ENCODE data around the gene BABAM2. TPM values are rescaled to one million over a fixed set of nuclear protein-coding genes. Genes with fewer than 3 reads are reported as not detected.

Gene BABAM2
- total RNA-seq, 2 experiments from 2014 or later = 19.7 to 33.2 TPM

- H3K4me1 ChIP-seq (ENCODE audit: insufficient read depth, low read length, poor library complexity, severe bottlenecking) = no peaks in the 10 kb centered on the region
- H3K79me2 ChIP-seq (ENCODE audit: insufficient read depth, low read depth, low read length) = no peaks in the 10 kb centered on the region
- no peak overlapping the region for H3K27ac ChIP-seq (ENCODE audit: low read depth, low read length, poor library complexity, severe bottlenecking)
- no peak overlapping the region for H3K4me3 ChIP-seq (ENCODE audit: low read depth, low read length, poor library complexity, severe bottlenecking)
- no peaks in the 10 kb centered on the region for H3K36me3 ChIP-seq (ENCODE audit: insufficient read depth, low read length)
- peak overlapping the region; percentile 32; the same call in 1 of the 2 replicates for H3K4me2 ChIP-seq (ENCODE audit: low read length)
- TF ChIP-seq, protein P1, sequence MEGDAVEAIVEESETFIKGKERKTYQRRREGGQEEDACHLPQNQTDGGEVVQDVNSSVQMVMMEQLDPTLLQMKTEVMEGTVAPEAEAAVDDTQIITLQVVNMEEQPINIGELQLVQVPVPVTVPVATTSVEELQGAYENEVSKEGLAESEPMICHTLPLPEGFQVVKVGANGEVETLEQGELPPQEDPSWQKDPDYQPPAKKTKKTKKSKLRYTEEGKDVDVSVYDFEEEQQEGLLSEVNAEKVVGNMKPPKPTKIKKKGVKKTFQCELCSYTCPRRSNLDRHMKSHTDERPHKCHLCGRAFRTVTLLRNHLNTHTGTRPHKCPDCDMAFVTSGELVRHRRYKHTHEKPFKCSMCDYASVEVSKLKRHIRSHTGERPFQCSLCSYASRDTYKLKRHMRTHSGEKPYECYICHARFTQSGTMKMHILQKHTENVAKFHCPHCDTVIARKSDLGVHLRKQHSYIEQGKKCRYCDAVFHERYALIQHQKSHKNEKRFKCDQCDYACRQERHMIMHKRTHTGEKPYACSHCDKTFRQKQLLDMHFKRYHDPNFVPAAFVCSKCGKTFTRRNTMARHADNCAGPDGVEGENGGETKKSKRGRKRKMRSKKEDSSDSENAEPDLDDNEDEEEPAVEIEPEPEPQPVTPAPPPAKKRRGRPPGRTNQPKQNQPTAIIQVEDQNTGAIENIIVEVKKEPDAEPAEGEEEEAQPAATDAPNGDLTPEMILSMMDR (conservative IDR thresholded peaks at IDR 0.05; ENCODE audit: low read length) = no peak
- no peak for TF ChIP-seq EZH2phosphoT487 (IDR thresholded peaks at IDR 0.05; ENCODE audit: borderline replicate concordance, low read depth, low read length)
- no peaks in the 10 kb centered on the region for H4K20me1 ChIP-seq (ENCODE audit: insufficient read depth, low read length)
- H3K9me2 ChIP-seq (ENCODE audit: insufficient read depth, low read length) = no peaks in the 10 kb centered on the region
- no peaks in the 10 kb centered on the region for H3K9me3 ChIP-seq (ENCODE audit: low read length)
- peak; percentile 7 for DNase-seq (ENCODE audit: low spot score)
- intact Hi-C loops (cut with micrococcal nuclease; ENCODE audit: unreplicated experiment) = no loop called here
- ChIA-PET POLR2A (no interaction called here), CTCF (ENCODE audit: unreplicated experiment) (no interaction called here)
- H2AFZ ChIP-seq (ENCODE audit: low read length) = peak overlapping the region; percentile 50; the same call in 1 of the 2 replicates
- BruUV-seq (replicated peaks) = no TSS peak
Measured at GRCh38 chr2:28359222-28360057, 468.9 kb downstream of the BABAM2 start.

GRCh38 chr2:28360058-28360717 lies 469.7 kb downstream of the BABAM2 start:
- no peaks in the 10 kb centered on the region for H3K36me3 ChIP-seq (ENCODE audit: insufficient read depth, low read length)
- no peak overlapping the region for H3K4me2 ChIP-seq (ENCODE audit: low read length)
- intact Hi-C loops (cut with micrococcal nuclease; ENCODE audit: unreplicated experiment) = no loop called here
- no peak overlapping the region for H3K4me3 ChIP-seq (ENCODE audit: low read depth, low read length, poor library complexity, severe bottlenecking)
- BruUV-seq (replicated peaks) = no TSS peak
- no peak for TF ChIP-seq EZH2phosphoT487 (IDR thresholded peaks at IDR 0.05; ENCODE audit: borderline replicate concordance, low read depth, low read length)
- TF ChIP-seq, protein P1 (conservative IDR thresholded peaks at IDR 0.05; ENCODE audit: low read length) = no peak
- H2AFZ ChIP-seq (ENCODE audit: low read length) = no peak overlapping the region
- H3K27ac ChIP-seq (ENCODE audit: low read depth, low read length, poor library complexity, severe bottlenecking) = no peak overlapping the region
- ChIA-PET CTCF (ENCODE audit: unreplicated experiment) (no interaction called here), POLR2A (no interaction called here)
- no peaks in the 10 kb centered on the region for H3K9me2 ChIP-seq (ENCODE audit: insufficient read depth, low read length)
- H3K79me2 ChIP-seq (ENCODE audit: insufficient read depth, low read depth, low read length) = no peaks in the 10 kb centered on the region
- H3K4me1 ChIP-seq (ENCODE audit: insufficient read depth, low read length, poor library complexity, severe bottlenecking) = no peaks in the 10 kb centered on the region
- no peak for DNase-seq (ENCODE audit: low spot score)
- no peaks in the 10 kb centered on the region for H3K9me3 ChIP-seq (ENCODE audit: low read length)
- H4K20me1 ChIP-seq (ENCODE audit: insufficient read depth, low read length) = no peaks in the 10 kb centered on the region
